B cell (primary cell): ENCODE results near the gene NPFF. TPM values are rescaled to one million over a fixed set of nuclear protein-coding genes. Genes with fewer than 3 reads are reported as not detected.

Experiments
- ATAC-seq: fragments of 200-7000 bp; cut with Tn5 transposase; one replicate; pipeline ENCODE4 v1.10.0; 2021; ENCODE audit warnings: low read depth, mild to moderate bottlenecking, moderate number of reproducible peaks, moderate library complexity
- CTCF ChIA-PET: fragments of 350-600 bp; sonication (Branson Sonifier 250); formaldehyde crosslinking; loops from one replicate; lab custom pipeline; 2021; ENCODE audit warnings: antibody characterized with exemption, inconsistent platforms; lab: Charles Lee
- POLR2A ChIA-PET: fragments of 350-600 bp; sonication (Branson Sonifier 250); formaldehyde crosslinking; loops from one replicate; lab custom pipeline; 2021; ENCODE audit warnings: antibody characterized with exemption; lab: Charles Lee
- DNase-seq: peaks from one replicate; pipeline ENCODE4 v3.0.0; 2013
- H2AFZ ChIP-seq: 2 replicates; pipeline ENCODE4 v1.6.1; 2012; ENCODE audit warnings: mild to moderate bottlenecking, low read depth, low read length; ENCODE audit not compliant: insufficient read depth, poor library complexity, severe bottlenecking
- H3K27ac ChIP-seq, 2 donors: 1 replicate in 1 of 2; 2 replicates in 1 of 2; pipeline ENCODE4 v1.5.1; 2012 to 2013; ENCODE audit warnings: low read length in 2 of 2, mild to moderate bottlenecking in 2 of 2, moderate library complexity in 1 of 2
- H3K27me3 ChIP-seq, 4 experiments: fragments of 200-600 bp in 1 of 4; sonication (generic) in 1 of 4; replicated peaks in 1 of 4; 1 replicate in 2 of 4; 2 replicates in 2 of 4; pipeline versions ENCODE4 v1.6.1 to v1.7.0; 2013 to 2016; ENCODE audit warnings: low read length in 3 of 4, mild to moderate bottlenecking in 2 of 4, mixed read lengths in 1 of 4, moderate library complexity in 1 of 4; ENCODE audit not compliant: insufficient read depth in 4 of 4, control insufficient read depth in 3 of 4; ENCODE audit errors: control extremely low read depth in 1 of 4
- H3K36me3 ChIP-seq, 2 experiments: replicated peaks in 1 of 2; 1 replicate in 1 of 2; 2 replicates in 1 of 2; pipeline versions ENCODE4 v1.6.1 to v1.7.1; 2013; ENCODE audit warnings: low read length in 1 of 2; ENCODE audit not compliant: insufficient read depth in 2 of 2, control insufficient read depth in 1 of 2; ENCODE audit errors: control extremely low read depth in 1 of 2, extremely low read depth in 1 of 2
- H3K4me1 ChIP-seq, 2 donors: fragments of 200-600 bp in 1 of 2; sonication (generic) in 1 of 2; 1 replicate in 1 of 2; 2 replicates in 1 of 2; pipeline versions ENCODE4 v1.5.1 to v1.6.1; 2013 to 2017; ENCODE audit warnings: low read length in 2 of 2; ENCODE audit not compliant: control insufficient read depth in 2 of 2, insufficient read depth in 2 of 2
- H3K4me2 ChIP-seq: replicated peaks from 2 replicates; pipeline ENCODE3; 2012; ENCODE audit warnings: mild to moderate bottlenecking, low read depth, low read length; ENCODE audit not compliant: poor library complexity, severe bottlenecking
- H3K4me3 ChIP-seq, 5 experiments: fragments of 200-600 bp in 1 of 5; sonication (generic) in 1 of 5; 1 replicate in 3 of 5; 2 replicates in 2 of 5; pipeline versions ENCODE4 v1.5.1 to v1.7.0; 2011 to 2016; ENCODE audit warnings: low read length in 4 of 5, mild to moderate bottlenecking in 4 of 5, low read depth in 2 of 5, control low read depth in 1 of 5, moderate library complexity in 1 of 5; ENCODE audit not compliant: insufficient read depth in 1 of 5; ENCODE audit errors: control extremely low read depth in 1 of 5, extremely low read depth in 1 of 5
- H3K79me2 ChIP-seq: fragments of 200-600 bp; sonication (generic); one replicate; pipeline ENCODE4 v1.6.0; 2016; ENCODE audit warnings: low read length; ENCODE audit not compliant: control insufficient read depth, insufficient read depth
- H3K9ac ChIP-seq: fragments of 200-600 bp; sonication (generic); 2 replicates; pipeline ENCODE4 v1.6.1; 2017; ENCODE audit warnings: mild to moderate bottlenecking, low read length, moderate library complexity
- H3K9me3 ChIP-seq, 3 donors: one replicate each; pipeline versions ENCODE4 v1.6.1 to v1.7.1; 2013; ENCODE audit warnings: low read length in 2 of 3; ENCODE audit not compliant: control insufficient read depth in 2 of 3, insufficient read depth in 1 of 3; ENCODE audit errors: control extremely low read depth in 1 of 3
- H4K20me1 ChIP-seq: 2 replicates; pipeline ENCODE4 v1.6.0; 2012; ENCODE audit warnings: mild to moderate bottlenecking, low read length; ENCODE audit not compliant: insufficient read depth, control insufficient read depth, poor library complexity, severe bottlenecking
- H3K27ac Mint-ChIP-seq: one replicate; pipeline ENCODE4 v1.8.0; 2021; ENCODE audit warnings: mixed read lengths
- H3K27me3 Mint-ChIP-seq: one replicate; pipeline ENCODE4 v1.8.0; 2021; ENCODE audit warnings: mixed read lengths
- H3K4me1 Mint-ChIP-seq: one replicate; pipeline ENCODE4 v1.8.0; 2021; ENCODE audit warnings: mixed read lengths
- H3K4me3 Mint-ChIP-seq: one replicate; pipeline ENCODE4 v1.8.0; 2021; ENCODE audit warnings: mixed read lengths
- H3K9me3 Mint-ChIP-seq: one replicate; pipeline ENCODE4 v1.8.0; 2022; ENCODE audit warnings: mixed read lengths; ENCODE audit not compliant: insufficient read depth
- CTCF ChIP-seq: fragments of 200-600 bp; IDR thresholded peaks from one replicate; pipeline ENCODE4 v1.8.0; 2022; ENCODE audit warnings: antibody characterized with exemption, mild to moderate bottlenecking
- EZH2 ChIP-seq: IDR thresholded peaks from 2 replicates; pipeline ENCODE4 v1.6.1; 2012; ENCODE audit warnings: borderline replicate concordance, low read depth, mild to moderate bottlenecking, moderate library complexity, low read length; ENCODE audit not compliant: insufficient read depth, poor library complexity, severe bottlenecking
- WGBS: methylation state at CpG from one replicate; pipeline ENCODE4 v1.1.5; 2013; ENCODE audit warnings: missing lambda C conversion rate; ENCODE audit not compliant: insufficient coverage; 5-methylcytosine and 5-hydroxymethylcytosine counted together
- intact Hi-C: fragments of 100-400 bp; cut with micrococcal nuclease; formaldehyde crosslinking; loops from one replicate; pipeline ENCODE4 v1.10.0; 2022
- polyA plus RNA-seq: library from polyadenylated mRNA; depleted of rRNA; stranded (reverse); fragments of >200 nt; gene quantifications from 2 replicates; pipeline ENCODE4 v1.2.3, GENCODE V29; 2012
- total RNA-seq, 2 donors: library from RNA; stranded (reverse); fragments of 120-200 nt in 1 of 2; gene quantifications; 1 replicate in 1 of 2; 2 replicates in 1 of 2; pipeline versions ENCODE4 v1.2.3 to v1.2.4, GENCODE V29; 2013 to 2022

NPFF gene
- total and polyA plus RNA-seq, 2 donors (not counting 1 experiment from before 2014, with no cell fraction given), result 0.34 TPM; not detected in 1

GRCh38 chr12:53484686-53485575, 22.4 kb downstream of the NPFF start:
- Histone ChIP-seq H3K27me3 (no peaks in the 10 kb centered on the region), H3K79me2 (no peaks in the 10 kb centered on the region), H3K9ac (no peak overlapping the region), H3K27ac (no peak overlapping the region), H3K4me2 (no peak overlapping the region), H3K36me3 (peaks cover 0 to 48% of the 10 kb centered on the region in 2 experiments), H4K20me1 (peaks cover 34% of the 10 kb centered on the region), H3K4me1 (no peaks in the 10 kb centered on the region), H3K4me3 (no peak overlapping the region), H3K9me3 (no peaks in the 10 kb centered on the region), H2AFZ (no peak overlapping the region)
- intact Hi-C loops, result no loop called here
- Mint-ChIP-seq H3K4me1 (peaks cover 4% of the 10 kb centered on the region), H3K27ac (no peak overlapping the region), H3K27me3 (no peaks in the 10 kb centered on the region), H3K4me3 (no peak overlapping the region), H3K9me3 (no peaks in the 10 kb centered on the region)
- TF ChIP-seq EZH2 (no peak), CTCF (no peak)
- CTCF ChIA-PET, result no interaction called here
- WGBS, result 95% methylated on average over 7 of the region's 10 CpGs
- POLR2A ChIA-PET, result no interaction called here
- no peak for ATAC-seq
- no peak for DNase-seq

GRCh38 chr12:53483979-53484377, 23.3 kb downstream of the NPFF start:
- WGBS, result 90% methylated on average over 2 of the region's 4 CpGs
- TF ChIP-seq EZH2 (no peak), CTCF (no peak)
- H3K9ac ChIP-seq, result no peak overlapping the region
- intact Hi-C loops, result no loop called here
- ATAC-seq, result no peak
- H3K4me1 ChIP-seq, result no peaks in the 10 kb centered on the region
- H3K4me3 ChIP-seq, result no peak overlapping the region
- Mint-ChIP-seq H3K4me1 (peaks cover 4% of the 10 kb centered on the region), H3K27me3 (no peaks in the 10 kb centered on the region), H3K9me3 (no peaks in the 10 kb centered on the region), H3K27ac (peak overlapping the region; percentile 70), H3K4me3 (no peak overlapping the region)
- H2AFZ ChIP-seq, result no peak overlapping the region
- peaks cover 38% of the 10 kb centered on the region for H4K20me1 ChIP-seq
- peaks cover 0 to 58% of the 10 kb centered on the region in 2 experiments for H3K36me3 ChIP-seq
- no peaks in the 10 kb centered on the region for H3K27me3 ChIP-seq
- no peaks in the 10 kb centered on the region for H3K79me2 ChIP-seq
- POLR2A ChIA-PET, result no interaction called here
- CTCF ChIA-PET, result interaction anchor here (3.6 kb wide), 1 partner anchor 25 kb away, joined by 29 read pairs; no protein-coding TSS in a partner anchor
- no peaks in the 10 kb centered on the region for H3K9me3 ChIP-seq
- DNase-seq, result no peak
- no peak overlapping the region for H3K4me2 ChIP-seq
- H3K27ac ChIP-seq, result no peak overlapping the region
